ENCODE results near the gene RABEPK.

The RABEPK gene

GRCh38 chr9:125238127-125238914 is 38.0 kb downstream of the RABEPK start:
- Mint-ChIP-seq H3K9me3 (no peaks in the 10 kb centered on the region), H3K27ac (peak overlapping the region; percentile 90)

GRCh38 chr9:125238915-125239446 is 38.6 kb downstream of the RABEPK start:
- Mint-ChIP-seq H3K27me3 (ENCODE audit: low read depth, poor library complexity) (peaks cover 4% of the 10 kb centered on the region), H3K36me3 (ENCODE audit: low read depth) (peaks cover 60% of the 10 kb centered on the region), H3K4me1 (peaks cover 53% of the 10 kb centered on the region), H3K27ac (peak overlapping the region; percentile 90), H3K9me3 (no peaks in the 10 kb centered on the region), H3K4me3 (peak overlapping the region; percentile 94)
- no peak for DNase-seq
- TF ChIP-seq CTCF (IDR thresholded peaks at IDR 0.05), result no peak

More at GRCh38 chr9:125238127-125238914, 38.0 kb downstream of the RABEPK start:
- no peak for TF ChIP-seq CTCF (IDR thresholded peaks at IDR 0.05)
- peaks cover 4% of the 10 kb centered on the region for H3K27me3 Mint-ChIP-seq (ENCODE audit: low read depth, poor library complexity)
- H3K36me3 Mint-ChIP-seq (ENCODE audit: low read depth), result peaks cover 66% of the 10 kb centered on the region
- peak overlapping the region; percentile 94 for H3K4me3 Mint-ChIP-seq
- H3K4me1 Mint-ChIP-seq, result peaks cover 53% of the 10 kb centered on the region
- DNase-seq, result no peak

- H3K27me3 Mint-ChIP-seq (ENCODE audit: low read depth, poor library complexity), result peaks cover 5% of the 10 kb centered on the region
- peak overlapping the region; percentile 94 for H3K4me3 Mint-ChIP-seq
- no peak for DNase-seq
- peaks cover 59% of the 10 kb centered on the region for H3K36me3 Mint-ChIP-seq (ENCODE audit: low read depth)
- peak overlapping the region; percentile 99 for H3K27ac Mint-ChIP-seq
- H3K4me1 Mint-ChIP-seq, result peaks cover 53% of the 10 kb centered on the region
- H3K9me3 Mint-ChIP-seq, result no peaks in the 10 kb centered on the region
- no peak for TF ChIP-seq CTCF (IDR thresholded peaks at IDR 0.05)
Observed at GRCh38 chr9:125239631-125240597, 39.6 kb downstream of the RABEPK start.

GRCh38 chr9:125240649-125240999 is 40.3 kb downstream of the RABEPK start:
- H3K36me3 Mint-ChIP-seq (ENCODE audit: low read depth), result peaks cover 52% of the 10 kb centered on the region
- H3K9me3 Mint-ChIP-seq, result no peaks in the 10 kb centered on the region

More at GRCh38 chr9:125240649-125240999, 40.3 kb downstream of the RABEPK start:
- Mint-ChIP-seq H3K4me1 (peaks cover 48% of the 10 kb centered on the region), H3K27ac (peak overlapping the region; percentile 99), H3K27me3 (ENCODE audit: low read depth, poor library complexity) (peaks cover 6% of the 10 kb centered on the region), H3K4me3 (peak overlapping the region; percentile 94)
- no peak for TF ChIP-seq CTCF (IDR thresholded peaks at IDR 0.05)
- DNase-seq, result no peak

Measured in nephron progenitor cell (in vitro differentiated cells).